Measurements from ENCODE around the gene ABO. TPM values are rescaled to one million over a fixed set of nuclear protein-coding genes. Genes with fewer than 3 reads are reported as not detected.
A peak's percentile ranks its signal among the peaks of the same experiment; 100 is the strongest.

The ABO gene
- total RNA-seq, 3 donors from 2014 or later, result 25.6 to 114 (median 102) TPM

DNA sequence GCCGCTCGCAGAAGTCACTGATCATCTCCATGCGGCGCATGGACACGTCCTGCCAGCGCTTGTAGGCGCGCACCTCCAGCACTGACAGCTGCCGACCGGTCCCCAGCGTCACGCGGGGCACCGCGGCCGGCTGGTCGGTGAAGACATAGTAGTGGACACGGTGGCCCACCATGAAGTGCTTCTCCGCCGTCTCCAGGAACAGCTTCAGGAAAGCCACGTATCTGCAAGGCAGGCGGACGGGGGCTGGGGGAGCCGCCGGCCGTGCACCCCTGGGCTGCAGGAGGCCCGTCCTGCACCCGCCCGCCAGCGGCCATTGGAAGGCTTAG is 18.9 kb downstream of the ABO start:
- ATAC-seq (no peak), DNase-seq (no peak)
- H3K9me3 ChIP-seq, result no peaks in the 10 kb centered on the region
- H3K4me1 ChIP-seq (ENCODE audit: low read depth), result peaks cover 20% of the 10 kb centered on the region
- TF ChIP-seq, protein P1, sequence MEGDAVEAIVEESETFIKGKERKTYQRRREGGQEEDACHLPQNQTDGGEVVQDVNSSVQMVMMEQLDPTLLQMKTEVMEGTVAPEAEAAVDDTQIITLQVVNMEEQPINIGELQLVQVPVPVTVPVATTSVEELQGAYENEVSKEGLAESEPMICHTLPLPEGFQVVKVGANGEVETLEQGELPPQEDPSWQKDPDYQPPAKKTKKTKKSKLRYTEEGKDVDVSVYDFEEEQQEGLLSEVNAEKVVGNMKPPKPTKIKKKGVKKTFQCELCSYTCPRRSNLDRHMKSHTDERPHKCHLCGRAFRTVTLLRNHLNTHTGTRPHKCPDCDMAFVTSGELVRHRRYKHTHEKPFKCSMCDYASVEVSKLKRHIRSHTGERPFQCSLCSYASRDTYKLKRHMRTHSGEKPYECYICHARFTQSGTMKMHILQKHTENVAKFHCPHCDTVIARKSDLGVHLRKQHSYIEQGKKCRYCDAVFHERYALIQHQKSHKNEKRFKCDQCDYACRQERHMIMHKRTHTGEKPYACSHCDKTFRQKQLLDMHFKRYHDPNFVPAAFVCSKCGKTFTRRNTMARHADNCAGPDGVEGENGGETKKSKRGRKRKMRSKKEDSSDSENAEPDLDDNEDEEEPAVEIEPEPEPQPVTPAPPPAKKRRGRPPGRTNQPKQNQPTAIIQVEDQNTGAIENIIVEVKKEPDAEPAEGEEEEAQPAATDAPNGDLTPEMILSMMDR (IDR thresholded peaks at IDR 0.05), result no peak
- H3K4me3 ChIP-seq, result no peak overlapping the region
- no peaks in the 10 kb centered on the region for H3K36me3 ChIP-seq (ENCODE audit: low read depth)
- intact Hi-C loops (cut with DNase I, micrococcal nuclease), result no loop called here

DNA sequence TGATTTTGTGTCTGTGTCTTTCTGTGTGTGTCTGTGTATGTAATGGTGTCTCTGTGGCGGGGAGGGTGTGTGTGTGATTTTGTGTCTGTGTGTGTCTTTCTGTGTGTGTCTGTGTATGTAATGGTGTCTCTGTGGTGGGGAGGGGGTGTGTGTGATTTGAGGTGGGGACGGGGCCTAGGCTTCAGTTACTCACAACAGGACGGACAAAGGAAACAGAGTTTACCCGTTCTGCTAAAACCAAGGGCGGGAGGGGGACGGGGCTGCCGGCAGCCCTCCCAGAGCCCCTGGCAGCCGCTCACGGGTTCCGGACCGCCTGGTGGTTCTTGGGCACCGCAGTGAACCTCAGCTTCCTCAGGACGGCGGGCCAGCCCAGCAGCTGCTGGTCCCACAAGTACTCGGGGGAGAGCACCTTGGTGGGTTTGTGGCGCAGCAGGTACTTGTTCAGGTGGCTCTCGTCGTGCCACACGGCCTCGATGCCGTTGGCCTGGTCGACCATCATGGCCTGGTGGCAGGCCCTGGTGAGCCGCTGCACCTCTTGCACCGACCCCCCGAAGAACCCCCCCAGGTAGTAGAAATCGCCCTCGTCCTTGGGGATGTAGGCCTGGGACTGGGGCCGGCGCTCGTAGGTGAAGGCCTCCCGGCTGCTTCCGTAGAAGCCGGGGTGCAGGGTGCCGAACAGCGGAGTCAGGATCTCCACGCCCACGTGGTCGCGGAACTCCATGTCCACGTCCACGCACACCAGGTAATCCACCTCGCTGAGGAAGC is 19.4 kb downstream of the ABO start:
- Histone ChIP-seq H3K9me3 (no peaks in the 10 kb centered on the region), H3K4me3 (no peak overlapping the region), H3K36me3 (ENCODE audit: low read depth) (no peaks in the 10 kb centered on the region), H3K4me1 (ENCODE audit: low read depth) (peaks cover 26% of the 10 kb centered on the region)
- intact Hi-C loops (cut with DNase I, micrococcal nuclease), result no loop called here
- ATAC-seq, result no peak
- DNase-seq, result no peak
- TF ChIP-seq, protein P1 (IDR thresholded peaks at IDR 0.05), result no peak

- Histone ChIP-seq H3K36me3 (ENCODE audit: low read depth) (no peaks in the 10 kb centered on the region), H3K4me1 (ENCODE audit: low read depth) (peaks cover 36% of the 10 kb centered on the region), H3K9me3 (no peaks in the 10 kb centered on the region), H3K4me3 (no peak overlapping the region)
- TF ChIP-seq, protein P1 (IDR thresholded peaks at IDR 0.05), result no peak
- no peak for DNase-seq
- intact Hi-C loops (cut with DNase I, micrococcal nuclease), result no loop called here
- ATAC-seq, result no peak
Measured at GRCh38 chr9:133254471-133254870, 20.5 kb downstream of the ABO start.

DNA sequence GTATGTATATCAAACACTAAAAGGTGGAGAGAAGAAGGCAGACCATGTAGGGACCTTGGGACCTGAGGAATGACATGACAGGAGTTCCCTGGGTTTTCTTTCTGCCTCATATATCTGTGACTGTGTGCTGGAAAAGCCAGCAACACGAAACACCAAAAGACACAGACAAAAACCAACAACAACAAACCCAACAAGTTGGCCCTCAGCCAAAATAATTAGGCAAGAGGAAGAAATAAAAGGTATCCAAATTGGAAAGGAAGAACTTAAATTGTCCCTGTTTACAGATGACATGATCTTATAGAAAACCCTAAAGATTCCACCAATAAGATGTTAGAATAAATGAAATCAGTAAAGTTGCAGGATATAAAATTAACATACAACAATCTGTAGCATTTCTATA is 21.7 kb downstream of the ABO start:
- TF ChIP-seq, protein P1 (IDR thresholded peaks at IDR 0.05), result no peak
- intact Hi-C loops (cut with DNase I, micrococcal nuclease), result no loop called here
- DNase-seq (no peak), ATAC-seq (no peak)
- peaks cover 36% of the 10 kb centered on the region for H3K4me1 ChIP-seq (ENCODE audit: low read depth)
- H3K36me3 ChIP-seq (ENCODE audit: low read depth), result no peaks in the 10 kb centered on the region
- H3K4me3 ChIP-seq, result no peak overlapping the region
- H3K9me3 ChIP-seq, result no peaks in the 10 kb centered on the region

DNA sequence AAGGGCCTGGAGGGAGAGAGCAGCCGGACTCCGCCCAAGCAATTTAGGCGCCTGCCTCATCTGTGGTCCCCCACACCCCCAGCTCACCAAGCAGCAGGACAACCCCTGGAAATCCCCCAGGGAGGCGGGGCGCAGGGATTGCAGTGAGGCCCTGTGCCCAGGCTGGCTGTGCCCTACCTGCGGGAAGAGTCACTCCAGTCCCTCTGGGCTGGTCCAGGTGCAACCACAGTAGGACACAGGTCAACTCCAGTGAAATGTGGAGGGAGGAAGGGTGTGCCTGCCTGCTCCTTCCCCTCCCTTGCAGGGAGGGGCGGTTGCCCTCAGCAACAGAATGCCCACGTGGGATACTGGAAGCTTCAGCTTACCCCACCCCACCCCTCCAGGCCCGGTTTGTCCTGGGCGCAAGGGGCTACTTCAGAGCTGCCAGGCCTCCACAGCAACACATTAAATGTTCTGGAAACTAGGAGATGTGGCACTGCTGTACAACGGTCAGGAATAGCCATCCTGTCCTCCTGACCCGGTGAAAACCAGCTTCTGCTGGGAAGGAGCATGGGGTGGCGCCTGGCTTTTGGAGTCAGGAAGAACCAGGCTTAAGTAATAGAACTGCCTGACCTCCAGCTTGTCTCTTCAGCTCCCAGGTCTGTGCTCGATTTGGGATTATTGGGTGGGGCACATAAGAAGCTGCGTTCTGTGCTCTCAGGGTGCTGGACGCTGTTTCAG is 22.5 kb downstream of the ABO start:
- intact Hi-C loops (cut with DNase I, micrococcal nuclease), result no loop called here
- TF ChIP-seq, protein P1 (IDR thresholded peaks at IDR 0.05), result no peak
- ATAC-seq, result peak; percentile 94
- no peak overlapping the region for H3K4me3 ChIP-seq
- peak; percentile 90 to 93 (median 92) for DNase-seq
- no peaks in the 10 kb centered on the region for H3K36me3 ChIP-seq (ENCODE audit: low read depth)
- H3K4me1 ChIP-seq (ENCODE audit: low read depth), result peaks cover 36% of the 10 kb centered on the region
- no peaks in the 10 kb centered on the region for H3K9me3 ChIP-seq

Measured in mucosa of descending colon (tissue), 3 donors.